ENCODE results near the gene NAV1.

NAV1 gene

DNA sequence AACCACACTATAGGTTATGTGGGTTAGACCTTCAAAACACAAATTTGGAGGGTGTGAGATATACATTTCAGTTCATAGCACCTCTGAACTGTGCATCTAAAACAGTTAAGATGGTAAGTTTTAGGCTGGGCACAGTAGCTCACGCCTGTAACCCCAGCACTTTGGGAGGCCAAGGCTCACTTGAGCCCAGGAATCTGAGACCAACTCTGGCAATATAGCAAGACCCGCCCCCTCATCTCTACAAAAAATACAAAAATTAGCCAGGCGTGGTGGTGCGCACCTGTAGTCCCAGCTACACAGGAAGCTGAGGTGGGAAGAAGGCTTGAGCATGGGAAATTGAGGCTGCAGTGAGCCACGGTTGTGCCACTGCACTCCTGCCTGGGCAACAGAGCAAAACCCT lies 47.9 kb downstream of the NAV1 start:
- no peaks in the 10 kb centered on the region for H3K36me3 Mint-ChIP-seq
- peaks cover 3% of the 10 kb centered on the region for H3K27me3 Mint-ChIP-seq
- H3K27ac Mint-ChIP-seq: no peak overlapping the region
- H3K4me3 Mint-ChIP-seq: no peak overlapping the region
- H3K4me1 Mint-ChIP-seq (ENCODE audit: low read depth): no peaks in the 10 kb centered on the region
- H3K9me3 Mint-ChIP-seq (ENCODE audit: low read depth): no peaks in the 10 kb centered on the region

DNA sequence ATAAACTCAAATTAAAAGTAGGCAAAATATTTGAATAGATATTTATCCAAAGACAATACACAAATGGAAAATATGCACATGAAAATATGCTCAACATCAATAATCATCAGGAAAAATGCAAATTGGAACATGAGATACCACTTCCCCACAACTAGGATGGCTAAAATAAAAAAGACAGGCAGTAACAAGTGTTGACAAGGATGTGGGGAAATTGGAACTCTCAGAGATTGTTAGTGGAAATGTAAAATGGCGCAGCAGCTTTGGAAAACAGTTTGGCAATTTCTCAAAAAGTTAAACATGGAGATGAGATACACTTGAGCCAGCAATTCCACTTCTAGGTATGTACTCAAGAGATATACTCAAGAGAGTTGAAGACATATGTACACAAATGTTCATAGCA lies 48.8 kb downstream of the NAV1 start:
- peaks cover 3% of the 10 kb centered on the region for H3K27me3 Mint-ChIP-seq
- no peak overlapping the region for H3K4me3 Mint-ChIP-seq
- H3K4me1 Mint-ChIP-seq (ENCODE audit: low read depth): no peaks in the 10 kb centered on the region
- no peaks in the 10 kb centered on the region for H3K9me3 Mint-ChIP-seq (ENCODE audit: low read depth)
- H3K36me3 Mint-ChIP-seq: no peaks in the 10 kb centered on the region
- H3K27ac Mint-ChIP-seq: no peak overlapping the region

Data from activated naive CD8-positive, alpha-beta T cell (primary cell).